Germinal center (tissue), 1 donor: ENCODE measurements around the gene GNAZ.
"Not testable (repeated sequence)": the region's sequence is repeated elsewhere in the genome, so short reads cannot be mapped to it uniquely, and the experiment has no call there.

Source experiments
- DNase-seq: peaks from one replicate; pipeline ENCODE4 v3.0.0; 2012; ENCODE audit warnings: mixed read lengths, low spot score

Gene GNAZ

GRCh38 chr22:23044570-23044969 lies 25.7 kb upstream of the GNAZ start:
- no peak for DNase-seq

DNA sequence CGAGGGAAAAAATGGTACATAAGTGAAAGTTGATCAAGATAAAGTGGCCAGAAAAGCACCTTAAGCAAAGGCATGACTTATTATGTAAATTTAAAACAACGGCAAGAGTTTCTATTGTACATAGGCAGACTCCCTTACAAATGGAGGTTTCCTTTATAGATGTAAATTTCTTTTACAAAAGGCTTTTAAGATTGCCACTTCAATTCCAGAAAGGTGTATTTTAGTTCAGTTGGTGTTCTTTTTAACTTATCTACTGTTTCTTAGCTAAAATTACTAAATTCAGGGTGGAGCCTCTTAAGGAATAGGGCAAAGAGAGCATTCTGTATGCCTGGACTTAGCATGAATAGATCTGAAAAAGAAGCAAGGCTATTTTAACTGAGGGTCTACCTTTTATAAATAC lies 24.9 kb upstream of the GNAZ start:
- DNase-seq: no peak

DNA sequence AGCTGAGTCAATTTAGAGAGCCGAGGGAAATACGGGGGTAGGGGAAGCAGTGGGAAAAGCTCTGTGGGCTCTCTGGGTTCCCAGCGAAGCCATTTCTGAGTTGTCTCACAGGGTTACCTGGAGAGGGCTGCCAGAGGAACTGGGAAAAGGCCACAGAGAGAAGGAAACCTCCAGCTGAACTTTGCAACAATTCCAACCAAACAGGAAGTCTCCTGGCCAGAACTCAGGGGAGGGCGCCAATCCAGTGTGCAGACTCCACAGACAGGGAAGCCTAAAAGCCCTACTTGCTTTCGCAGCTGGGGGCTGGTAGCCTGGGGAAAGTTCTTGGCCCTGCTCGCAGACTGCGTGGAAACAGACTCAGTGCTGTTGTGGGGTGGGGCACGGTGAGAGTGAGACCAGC lies 23.1 kb upstream of the GNAZ start:
- no peak for DNase-seq

GRCh38 chr22:23047742-23048141 lies 22.6 kb upstream of the GNAZ start:
- no peak for DNase-seq

DNA sequence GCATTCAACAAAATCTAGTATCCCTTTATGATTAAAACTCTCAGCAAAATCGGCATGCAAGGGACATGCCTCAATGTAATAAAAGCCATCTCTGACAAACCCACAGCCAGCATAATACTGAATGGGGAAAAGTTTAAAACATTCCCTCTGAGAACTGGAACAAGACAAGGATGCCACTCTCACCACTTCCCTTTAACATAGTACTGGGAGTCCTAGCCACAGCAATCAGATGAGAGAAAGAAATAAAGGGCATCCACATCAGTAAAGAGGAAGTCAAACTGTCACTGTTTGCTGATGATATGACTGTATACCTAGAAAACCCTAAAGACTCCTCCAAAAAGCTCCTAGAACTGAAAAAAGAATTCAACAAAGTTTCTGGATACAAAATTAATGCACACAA lies 19.8 kb upstream of the GNAZ start:
- not testable (repeated sequence) for DNase-seq

DNA sequence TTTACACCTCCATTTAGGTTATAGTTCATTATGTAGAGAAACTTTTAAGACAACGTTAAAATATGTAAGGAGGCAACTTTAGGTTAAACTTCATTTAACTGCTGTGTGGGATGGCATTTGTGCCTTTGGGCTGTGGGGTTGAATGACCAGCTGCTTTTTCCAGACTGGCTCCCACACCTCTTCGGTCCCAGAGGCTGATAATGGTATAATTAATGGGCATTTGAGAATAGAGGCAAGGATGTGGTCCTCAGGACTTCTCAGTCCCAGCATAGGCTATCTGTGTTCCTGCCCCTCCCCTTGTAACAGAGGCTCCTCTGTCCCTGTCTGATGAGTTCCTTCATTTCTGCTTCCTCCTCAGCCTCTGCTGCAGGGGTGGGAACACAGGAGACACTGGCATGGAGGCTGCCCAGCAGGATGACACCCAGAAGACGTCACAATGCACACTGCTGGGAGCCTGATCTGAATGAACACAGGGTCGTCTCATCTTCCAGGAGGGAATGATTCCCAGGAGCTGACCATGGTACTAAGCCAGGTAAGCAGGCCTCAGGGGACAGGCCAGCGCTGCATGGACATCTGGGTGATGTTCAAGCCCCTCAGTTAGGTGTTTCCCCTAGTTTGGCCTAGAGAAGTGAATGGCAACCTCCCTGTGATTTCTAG lies 17.1 kb upstream of the GNAZ start:
- DNase-seq: no peak

DNA sequence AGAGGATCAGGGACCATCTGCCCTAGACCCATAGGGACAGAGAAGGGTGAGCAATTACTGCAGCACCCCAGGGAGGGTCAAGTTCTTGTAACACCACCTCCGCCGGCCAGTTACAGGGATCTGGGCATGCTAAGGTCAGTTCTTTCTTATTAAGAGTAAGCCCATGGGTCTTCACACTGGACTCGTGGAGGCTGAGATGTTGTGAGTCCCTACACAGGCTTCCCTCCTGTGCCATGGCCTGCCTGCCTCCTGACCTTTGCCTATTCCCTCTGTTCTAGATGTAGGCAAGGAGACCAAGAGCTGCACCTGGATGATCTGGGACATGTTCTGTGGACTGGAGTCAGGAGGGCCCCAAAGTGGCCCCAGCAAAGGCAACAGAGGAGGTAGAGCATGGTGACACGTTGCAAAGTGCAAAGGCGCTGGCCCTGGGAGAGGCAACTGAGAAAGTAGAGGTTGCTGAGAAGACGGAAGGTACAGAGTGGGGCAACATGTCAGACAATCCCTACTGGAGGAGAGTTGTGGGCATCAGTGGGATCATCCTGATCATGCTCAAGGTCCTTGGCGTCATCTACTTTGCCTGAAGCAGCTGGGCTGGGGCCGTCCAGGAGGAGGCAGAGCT lies 16.3 kb upstream of the GNAZ start:
- no peak for DNase-seq

- peak; percentile 67 for DNase-seq
Measured at GRCh38 chr22:23054531-23055257, 15.6 kb upstream of the GNAZ start.

DNA sequence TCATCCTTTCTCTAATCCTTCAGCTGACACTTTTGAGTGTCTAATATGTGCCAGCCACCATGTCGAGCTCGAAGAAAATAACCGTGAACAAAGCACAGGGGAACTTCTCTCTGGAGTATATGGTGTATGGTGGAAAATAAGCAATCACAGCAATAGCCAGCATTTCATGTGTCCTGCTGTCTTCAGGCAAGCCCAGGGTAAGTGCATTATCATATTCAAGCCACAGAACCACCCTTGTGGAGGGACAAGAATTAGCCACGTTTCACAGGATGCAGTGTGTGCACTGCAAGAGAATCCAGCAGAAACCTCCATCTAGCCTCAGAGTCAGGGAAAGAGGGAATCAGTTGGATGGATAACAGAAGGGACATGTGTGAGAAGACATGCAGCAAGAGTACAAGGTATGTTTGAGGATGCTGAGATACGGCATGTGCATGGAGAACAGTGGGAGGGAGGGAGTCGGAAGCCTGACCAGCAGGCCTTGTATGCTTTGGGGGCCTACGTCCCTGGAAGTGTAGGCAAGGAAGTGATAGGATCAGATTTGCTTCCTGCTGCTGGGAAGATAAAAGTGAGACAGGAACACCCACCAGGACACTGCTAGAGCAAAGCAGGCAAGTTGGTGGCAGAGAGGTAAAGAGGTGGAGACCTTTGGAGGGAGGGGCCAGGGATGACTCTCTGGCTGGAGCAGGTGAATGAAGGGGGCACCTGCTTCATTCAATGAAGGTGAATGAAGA lies 14.7 kb upstream of the GNAZ start:
- no peak for DNase-seq

DNA sequence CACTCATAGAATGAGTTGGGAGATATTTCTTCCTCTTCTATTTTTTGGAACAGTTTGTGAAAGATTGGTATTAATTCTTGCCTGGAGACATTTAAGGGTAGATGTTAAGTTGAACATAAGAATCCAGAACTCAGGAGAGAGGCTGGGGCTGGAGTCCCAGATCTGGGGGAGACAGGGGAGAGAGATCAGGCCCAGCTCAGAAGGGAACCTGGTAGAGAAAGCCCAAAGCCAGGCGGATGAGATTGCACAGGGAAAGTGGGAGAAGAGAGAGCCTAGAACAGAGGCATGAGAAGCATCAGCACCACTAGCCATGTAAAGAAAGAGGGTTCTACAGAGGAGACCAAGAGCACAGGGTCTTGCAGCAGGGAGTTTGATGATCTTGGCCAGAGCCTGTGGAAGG lies 13.0 kb upstream of the GNAZ start:
- no peak for DNase-seq

GRCh38 chr22:23058063-23058462 lies 12.3 kb upstream of the GNAZ start:
- DNase-seq: no peak

- no peak for DNase-seq
Measured at GRCh38 chr22:23058481-23059283, 11.6 kb upstream of the GNAZ start.

GRCh38 chr22:23059284-23059948 lies 10.9 kb upstream of the GNAZ start:
- no peak for DNase-seq

GRCh38 chr22:23060612-23061400 lies 9.5 kb upstream of the GNAZ start:
- DNase-seq: no peak

DNA sequence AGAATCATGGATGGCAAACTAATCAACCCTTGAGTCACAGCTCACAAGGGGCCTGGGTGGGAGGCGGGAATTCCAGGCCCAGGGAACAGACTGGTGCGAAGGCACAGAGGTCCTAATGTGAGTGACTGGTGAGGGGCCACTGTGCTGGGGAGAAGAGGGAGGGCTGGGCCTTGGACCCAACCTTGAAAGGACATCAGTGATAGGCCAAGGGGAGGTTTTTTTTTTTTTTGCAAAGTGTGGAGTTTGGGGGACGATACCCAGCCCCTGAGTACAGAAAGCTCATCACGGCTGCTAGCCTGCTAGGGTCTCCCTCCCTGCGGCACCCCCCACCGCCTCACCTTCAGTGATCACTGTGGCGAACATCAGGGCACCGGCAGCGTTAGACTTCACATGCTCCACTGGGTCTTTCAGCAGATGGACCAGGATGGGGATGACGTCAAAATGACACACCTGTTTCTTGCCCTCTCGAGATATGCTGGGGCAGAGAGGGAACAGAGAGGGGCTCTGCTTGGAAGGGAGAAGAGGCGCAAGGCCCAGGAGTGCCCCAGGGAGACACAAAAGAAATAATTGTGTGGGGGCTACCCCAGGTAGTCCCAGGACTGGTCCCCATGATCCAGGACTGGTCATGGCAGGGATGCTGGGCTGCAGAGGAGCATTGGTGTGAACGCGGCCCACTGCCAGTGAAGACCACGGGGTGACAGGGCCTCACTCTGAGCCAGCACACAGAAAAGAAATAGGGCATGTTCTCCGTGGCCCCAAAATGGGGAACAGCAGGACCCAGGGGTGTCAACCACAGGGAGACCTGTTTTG lies 8.6 kb upstream of the GNAZ start:
- DNase-seq: no peak

DNA sequence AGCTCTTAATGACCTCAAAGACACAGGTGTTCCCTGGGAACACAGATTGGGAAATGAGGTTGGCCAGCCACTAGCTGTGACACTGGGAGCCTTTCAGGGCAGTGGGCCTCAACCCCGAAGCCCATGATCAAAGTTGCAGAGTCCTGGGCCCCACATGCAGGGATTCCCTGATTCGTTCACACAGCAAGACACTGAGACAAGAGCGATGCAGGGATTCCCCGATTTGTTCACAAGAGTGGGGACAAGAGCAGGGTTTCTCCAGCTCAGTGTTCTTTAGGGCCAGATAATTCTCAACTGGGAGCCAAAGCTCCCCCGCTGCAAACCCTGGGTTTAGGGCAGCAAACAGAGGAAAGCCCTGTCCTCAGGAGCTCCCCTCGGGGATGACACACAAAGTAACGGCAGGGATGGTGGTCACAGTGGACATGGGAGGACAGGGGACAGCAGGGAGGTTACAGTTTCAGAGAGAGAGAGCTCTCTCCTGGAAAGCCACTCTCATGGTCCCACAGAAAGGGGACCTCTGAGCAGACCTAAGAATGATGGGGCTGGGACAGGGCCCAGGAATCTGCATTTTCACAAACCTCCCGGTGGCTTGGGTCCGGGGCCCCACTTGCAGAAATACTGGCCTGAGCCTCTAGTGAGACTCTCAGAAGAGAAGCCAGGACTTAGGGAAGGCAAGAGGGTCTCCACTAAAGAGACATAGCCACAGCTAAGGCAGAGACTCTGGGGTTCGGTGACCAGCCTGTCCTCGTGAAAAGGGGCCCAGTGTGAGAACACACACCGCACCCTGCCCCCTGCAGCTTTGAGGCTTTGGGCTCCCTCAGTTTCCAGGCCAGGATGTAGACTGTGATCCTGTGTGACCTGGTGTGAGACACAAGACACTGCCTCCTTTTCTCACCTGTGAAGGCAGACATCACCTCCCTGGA lies 7.4 kb upstream of the GNAZ start:
- no peak for DNase-seq

GRCh38 chr22:23063539-23064380 lies 6.6 kb upstream of the GNAZ start:
- no peak for DNase-seq
